HCT116 (cell line): ENCODE results near the gene UPK2.

Experiments
- POLR2A ChIP-seq: IDR thresholded peaks from 2 replicates; pipeline ENCODE4 v1.7.0; 2011; ENCODE audit warnings: borderline replicate concordance; ENCODE audit not compliant: insufficient read depth, insufficient read length; ENCODE audit errors: extremely low read depth
- ZFX ChIP-seq: fragments of 450-650 bp; IDR thresholded peaks from 2 replicates; pipeline ENCODE4 v1.6.1; 2017
- TF ChIP-seq, protein P1 (sequence below), 3 experiments: fragments of 200-600 bp in 1 of 3; sonication (generic) in 1 of 3; IDR thresholded peaks in 2 of 3; conservative IDR thresholded peaks in 1 of 3; 2 replicates each; pipeline ENCODE4 v1.5.1; 2012 to 2017; ENCODE audit warnings: low read depth in 2 of 3, low read length in 2 of 3, antibody characterized with exemption in 1 of 3, borderline replicate concordance in 1 of 3, control low read depth in 1 of 3, mild to moderate bottlenecking in 1 of 3, mixed read lengths in 1 of 3, mixed run types in 1 of 3, moderate library complexity in 1 of 3; ENCODE audit not compliant: insufficient read depth in 1 of 3

- TF ChIP-seq POLR2A (no peak), ZFX (no peak)
- TF ChIP-seq, protein P1, sequence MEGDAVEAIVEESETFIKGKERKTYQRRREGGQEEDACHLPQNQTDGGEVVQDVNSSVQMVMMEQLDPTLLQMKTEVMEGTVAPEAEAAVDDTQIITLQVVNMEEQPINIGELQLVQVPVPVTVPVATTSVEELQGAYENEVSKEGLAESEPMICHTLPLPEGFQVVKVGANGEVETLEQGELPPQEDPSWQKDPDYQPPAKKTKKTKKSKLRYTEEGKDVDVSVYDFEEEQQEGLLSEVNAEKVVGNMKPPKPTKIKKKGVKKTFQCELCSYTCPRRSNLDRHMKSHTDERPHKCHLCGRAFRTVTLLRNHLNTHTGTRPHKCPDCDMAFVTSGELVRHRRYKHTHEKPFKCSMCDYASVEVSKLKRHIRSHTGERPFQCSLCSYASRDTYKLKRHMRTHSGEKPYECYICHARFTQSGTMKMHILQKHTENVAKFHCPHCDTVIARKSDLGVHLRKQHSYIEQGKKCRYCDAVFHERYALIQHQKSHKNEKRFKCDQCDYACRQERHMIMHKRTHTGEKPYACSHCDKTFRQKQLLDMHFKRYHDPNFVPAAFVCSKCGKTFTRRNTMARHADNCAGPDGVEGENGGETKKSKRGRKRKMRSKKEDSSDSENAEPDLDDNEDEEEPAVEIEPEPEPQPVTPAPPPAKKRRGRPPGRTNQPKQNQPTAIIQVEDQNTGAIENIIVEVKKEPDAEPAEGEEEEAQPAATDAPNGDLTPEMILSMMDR (IDR thresholded peaks at IDR 0.05 in 2 of 3, conservative IDR thresholded peaks at IDR 0.05 in 1 of 3; ENCODE audit: borderline replicate concordance in 1 of 3, insufficient read depth in 1 of 3, low read depth in 2 of 3, low read length in 2 of 3), result no peak
Observed at GRCh38 chr11:118957968-118958367, 1.9 kb downstream of the UPK2 start.
